Activated T-cell treated with anti-CD3 and anti-CD28 coated beads for 4 hours (primary cell): Measurements from ENCODE around the gene TAF3.
A peak's percentile ranks its signal among the peaks of the same experiment; 100 is the strongest.
"Not testable (repeated sequence)": the region's sequence is repeated elsewhere in the genome, so short reads cannot be mapped to it uniquely, and the experiment has no call there.

Experiments used
- DNase-seq: peaks from one replicate; pipeline ENCODE4 v3.0.0-alpha.2; 2020

Gene TAF3, protein sequence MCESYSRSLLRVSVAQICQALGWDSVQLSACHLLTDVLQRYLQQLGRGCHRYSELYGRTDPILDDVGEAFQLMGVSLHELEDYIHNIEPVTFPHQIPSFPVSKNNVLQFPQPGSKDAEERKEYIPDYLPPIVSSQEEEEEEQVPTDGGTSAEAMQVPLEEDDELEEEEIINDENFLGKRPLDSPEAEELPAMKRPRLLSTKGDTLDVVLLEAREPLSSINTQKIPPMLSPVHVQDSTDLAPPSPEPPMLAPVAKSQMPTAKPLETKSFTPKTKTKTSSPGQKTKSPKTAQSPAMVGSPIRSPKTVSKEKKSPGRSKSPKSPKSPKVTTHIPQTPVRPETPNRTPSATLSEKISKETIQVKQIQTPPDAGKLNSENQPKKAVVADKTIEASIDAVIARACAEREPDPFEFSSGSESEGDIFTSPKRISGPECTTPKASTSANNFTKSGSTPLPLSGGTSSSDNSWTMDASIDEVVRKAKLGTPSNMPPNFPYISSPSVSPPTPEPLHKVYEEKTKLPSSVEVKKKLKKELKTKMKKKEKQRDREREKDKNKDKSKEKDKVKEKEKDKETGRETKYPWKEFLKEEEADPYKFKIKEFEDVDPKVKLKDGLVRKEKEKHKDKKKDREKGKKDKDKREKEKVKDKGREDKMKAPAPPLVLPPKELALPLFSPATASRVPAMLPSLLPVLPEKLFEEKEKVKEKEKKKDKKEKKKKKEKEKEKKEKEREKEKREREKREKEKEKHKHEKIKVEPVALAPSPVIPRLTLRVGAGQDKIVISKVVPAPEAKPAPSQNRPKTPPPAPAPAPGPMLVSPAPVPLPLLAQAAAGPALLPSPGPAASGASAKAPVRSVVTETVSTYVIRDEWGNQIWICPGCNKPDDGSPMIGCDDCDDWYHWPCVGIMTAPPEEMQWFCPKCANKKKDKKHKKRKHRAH

DNA sequence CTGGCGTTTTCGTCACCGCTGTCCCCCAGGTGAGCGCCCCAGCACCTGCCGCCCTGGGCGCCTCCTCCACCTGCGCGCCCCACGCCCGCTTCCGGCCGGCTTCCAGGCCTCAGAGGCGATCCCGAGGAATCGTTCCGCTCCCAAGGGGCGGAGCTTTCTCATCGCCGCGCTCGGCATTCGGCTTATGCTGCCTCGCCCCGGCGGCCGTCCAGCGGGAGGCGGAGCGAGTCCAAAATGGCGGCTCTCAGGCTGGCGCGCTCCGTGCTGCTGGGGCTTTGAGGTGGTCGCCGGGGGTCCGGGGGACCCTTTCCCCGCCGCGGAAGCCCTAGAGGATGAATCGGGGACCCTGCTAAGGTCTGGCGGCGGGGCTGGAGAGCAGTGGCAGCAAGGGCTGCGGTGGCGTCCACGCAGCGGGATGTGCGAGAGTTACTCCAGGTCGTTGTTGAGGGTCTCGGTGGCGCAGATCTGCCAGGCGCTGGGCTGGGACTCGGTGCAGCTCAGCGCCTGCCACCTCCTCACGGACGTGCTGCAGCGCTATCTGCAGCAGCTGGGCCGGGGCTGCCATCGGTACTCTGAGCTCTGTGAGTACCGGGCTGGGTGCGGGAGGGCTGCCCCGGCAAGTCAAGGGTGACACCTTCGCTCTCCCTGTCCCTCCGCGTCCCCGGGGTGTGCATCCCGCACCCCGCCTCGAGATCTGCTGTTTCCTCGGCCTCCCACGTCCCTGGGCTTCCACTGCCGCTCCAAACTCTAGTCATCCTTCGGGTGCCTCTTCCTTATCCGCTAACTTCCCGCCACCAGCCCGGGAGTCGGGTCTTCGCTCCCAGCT, at the start of gene TAF3:
Gene TAF3 (plus strand): TSS at position 211 of the 826 bp plus-strand sequence. CDS start 205 bp downstream, at position 416.
- peak; percentile 89 for DNase-seq

- no peak for DNase-seq
Measured at GRCh38 chr10:7773845-7774801, 44.2 kb upstream of the TAF3 start.

GRCh38 chr10:7776777-7777176, 41.5 kb upstream of the TAF3 start:
- DNase-seq: no peak

- DNase-seq: not testable (repeated sequence)
Measured at GRCh38 chr10:7782194-7782593, 36.1 kb upstream of the TAF3 start.

- DNase-seq: no peak
Measured at GRCh38 chr10:7786430-7786829, 31.9 kb upstream of the TAF3 start.

DNA sequence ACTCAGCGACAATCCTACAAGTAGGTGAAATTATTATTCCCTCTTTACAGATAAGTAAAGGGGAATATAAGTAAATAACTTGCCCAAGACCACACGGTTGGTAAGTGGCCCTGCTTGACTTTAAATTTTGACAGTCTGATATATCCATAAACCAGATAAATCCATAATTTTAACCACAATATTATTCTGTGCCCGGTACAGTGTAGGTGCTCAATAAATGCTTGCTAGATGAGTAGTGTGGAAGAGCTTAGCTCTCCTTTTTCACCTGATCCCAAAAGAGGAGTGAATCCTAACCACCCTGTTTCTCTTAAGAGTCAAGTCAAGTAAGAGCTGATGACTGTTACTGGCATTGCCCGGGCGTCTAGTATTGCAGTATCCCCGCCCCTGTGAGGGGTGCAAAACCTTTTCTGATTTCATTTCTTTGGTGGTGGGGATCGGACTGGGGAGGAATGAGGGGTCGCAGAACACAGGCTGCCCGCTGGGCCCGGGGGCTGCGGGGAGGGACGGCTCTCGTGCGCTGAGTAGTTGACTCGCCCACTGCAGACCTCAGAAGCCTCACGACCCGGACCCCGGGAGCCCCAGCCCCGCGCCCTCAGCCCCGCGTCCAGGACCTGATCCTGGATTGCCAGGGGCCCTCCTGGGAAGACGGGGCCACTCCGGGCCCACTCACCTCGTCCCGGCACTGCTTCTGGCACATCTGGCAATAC, 31.0 kb upstream of the TAF3 start:
- peak; percentile 5 for DNase-seq

DNA sequence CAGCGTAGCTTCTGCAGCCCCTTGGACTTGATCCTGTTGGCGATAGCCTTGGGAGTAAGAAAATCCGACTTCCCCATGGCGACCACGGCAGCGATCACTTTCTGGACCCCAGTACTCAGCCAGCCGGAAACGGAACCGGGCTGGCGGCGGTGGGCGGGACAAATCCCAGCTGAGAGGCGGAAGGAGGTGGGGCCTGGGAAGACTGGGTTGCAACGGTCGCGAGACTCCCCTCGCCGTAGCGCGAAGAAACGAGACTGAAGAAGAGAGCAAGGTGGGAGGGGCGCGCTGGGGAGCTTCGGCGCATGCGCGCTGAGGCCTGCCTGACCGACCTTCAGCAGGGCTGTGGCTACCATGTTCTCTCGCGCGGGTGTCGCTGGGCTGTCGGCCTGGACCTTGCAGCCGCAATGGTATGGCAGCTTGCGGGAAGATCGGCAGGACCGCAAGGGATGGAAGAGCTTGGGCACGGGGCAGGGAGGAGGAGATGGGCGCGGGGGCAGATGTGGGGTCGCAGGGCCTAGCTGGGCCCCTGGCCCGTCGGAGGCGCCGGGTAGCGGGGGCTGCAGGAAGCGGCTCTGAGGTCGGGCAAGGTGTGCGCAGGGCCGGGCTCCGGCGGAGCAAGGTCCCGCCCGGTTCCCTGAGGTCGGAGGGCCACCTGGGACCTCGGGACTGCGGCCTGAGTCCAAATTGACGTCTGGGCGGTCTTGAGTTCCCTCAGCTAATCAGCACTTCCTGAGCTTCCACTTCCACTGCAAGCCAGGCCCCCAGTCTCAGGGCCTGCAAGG, 30.3 kb upstream of the TAF3 start, which contains the start of the genes ATP5F1C and KIN:
Gene ATP5F1C (plus strand): TSS at position 321 of the 782 bp plus-strand sequence. CDS start 31 bp downstream, at position 352.
Gene KIN (minus strand): TSS at position 137 of the 782 bp plus-strand sequence. CDS start 60 bp downstream, at position 77.
- peak; percentile 95 for DNase-seq

DNA sequence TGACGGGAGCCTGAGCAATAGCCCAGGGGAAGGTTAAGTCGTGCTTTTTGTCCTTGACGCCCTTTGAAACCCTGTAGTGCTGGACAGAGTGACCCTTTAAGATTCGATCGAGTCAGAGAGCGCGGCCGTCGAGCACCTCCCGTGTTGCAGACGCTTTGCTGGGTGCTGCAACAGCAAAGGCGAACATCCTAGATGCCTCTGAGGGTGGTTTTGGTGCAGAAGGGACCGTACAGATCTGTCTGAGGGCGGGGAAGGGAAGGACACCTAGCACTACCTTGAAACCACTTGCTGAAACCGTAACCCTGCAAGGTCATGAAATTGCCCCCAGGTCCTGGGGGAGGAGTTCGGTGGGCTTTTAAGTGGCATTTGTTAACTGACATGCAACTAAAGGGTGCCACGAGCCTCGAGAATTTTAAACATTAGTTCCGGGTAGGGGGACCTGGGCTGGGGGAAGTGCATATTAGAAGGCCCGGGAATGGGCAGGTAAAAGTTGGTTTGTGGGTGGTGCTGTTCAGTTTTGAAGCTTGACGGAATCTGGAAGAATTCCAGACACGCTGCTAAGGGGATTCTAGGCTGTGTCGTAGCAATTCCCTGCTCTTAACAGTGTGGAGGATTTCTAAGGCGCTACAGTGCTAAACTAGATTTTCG, 29.5 kb upstream of the TAF3 start:
- no peak for DNase-seq

GRCh38 chr10:7789390-7789789, 28.9 kb upstream of the TAF3 start:
- DNase-seq: no peak

DNA sequence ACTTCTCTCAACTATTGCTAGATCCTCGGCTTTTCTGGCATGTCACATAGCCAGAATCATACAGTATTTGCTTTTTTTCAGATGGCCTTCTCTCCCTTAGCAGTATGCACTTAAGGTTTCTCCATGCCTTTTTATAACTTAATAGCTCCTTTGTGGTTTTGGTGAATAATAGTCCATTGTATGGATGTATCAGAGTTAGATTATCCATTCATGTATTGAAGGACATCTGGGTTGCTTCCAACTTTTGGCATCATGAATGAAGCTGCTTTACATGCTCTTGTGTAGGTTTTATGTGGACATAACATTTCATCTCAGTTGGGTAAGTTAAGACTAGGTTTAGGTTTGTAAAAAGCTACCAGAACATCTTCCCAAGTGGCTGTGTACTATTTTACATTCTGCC, 25.8 kb upstream of the TAF3 start:
- no peak for DNase-seq

DNA sequence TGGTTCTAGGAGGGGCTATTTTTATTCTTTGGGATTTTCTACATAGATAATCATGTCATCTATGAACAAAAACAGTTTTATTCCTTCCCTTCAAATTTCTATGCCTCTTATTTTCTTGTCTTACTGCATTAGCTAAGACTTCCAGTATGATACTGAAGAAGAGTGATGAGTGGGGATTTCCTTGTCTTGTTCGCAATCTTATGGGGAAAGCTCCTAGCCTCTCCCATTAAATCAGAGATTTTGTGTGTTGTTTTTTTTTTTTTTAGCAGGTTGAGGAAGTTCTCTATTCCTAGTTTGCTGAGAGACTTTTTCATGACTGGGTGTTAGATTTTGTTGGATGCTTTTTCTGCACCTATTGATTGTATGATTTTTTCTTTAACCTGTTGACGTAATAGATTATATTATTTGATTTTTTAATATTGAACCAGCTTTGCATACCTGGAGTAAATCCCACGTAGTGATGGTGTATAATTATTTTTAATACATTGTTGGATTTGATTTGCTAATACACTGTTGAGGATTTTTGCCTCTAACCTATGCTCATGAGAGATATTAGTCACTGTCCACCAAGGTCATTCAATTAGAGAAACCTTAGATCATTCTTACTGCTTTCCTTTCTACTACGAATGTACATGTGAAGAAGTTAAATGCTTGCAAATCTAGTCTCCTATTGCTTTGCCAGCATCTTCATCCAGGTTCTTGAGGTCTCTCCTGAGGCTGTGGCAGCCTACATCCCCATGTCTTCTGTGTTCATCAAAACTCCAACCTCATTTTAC, 23.9 kb upstream of the TAF3 start:
- no peak for DNase-seq

- no peak for DNase-seq
Measured at GRCh38 chr10:7795605-7796004, 22.7 kb upstream of the TAF3 start.

DNA sequence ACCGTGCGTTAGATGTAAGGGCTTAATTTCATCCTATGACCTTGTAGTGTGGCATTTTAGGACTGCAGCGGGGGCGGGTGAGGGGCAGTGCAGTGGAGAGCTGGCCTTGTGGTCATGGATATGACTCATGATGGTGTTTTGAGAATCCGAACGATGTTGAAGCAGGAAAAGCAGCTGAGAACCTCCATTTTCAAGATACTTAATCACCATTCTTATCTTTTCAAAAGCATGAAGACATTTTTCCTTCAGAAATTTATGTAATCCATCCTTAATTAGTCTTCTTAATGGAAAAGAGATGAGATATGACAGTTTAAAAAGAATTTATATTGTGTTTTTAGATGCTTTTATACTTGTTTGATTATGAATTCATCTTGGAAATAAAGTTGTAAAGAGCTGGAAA, 20.7 kb upstream of the TAF3 start:
- DNase-seq: no peak

DNA sequence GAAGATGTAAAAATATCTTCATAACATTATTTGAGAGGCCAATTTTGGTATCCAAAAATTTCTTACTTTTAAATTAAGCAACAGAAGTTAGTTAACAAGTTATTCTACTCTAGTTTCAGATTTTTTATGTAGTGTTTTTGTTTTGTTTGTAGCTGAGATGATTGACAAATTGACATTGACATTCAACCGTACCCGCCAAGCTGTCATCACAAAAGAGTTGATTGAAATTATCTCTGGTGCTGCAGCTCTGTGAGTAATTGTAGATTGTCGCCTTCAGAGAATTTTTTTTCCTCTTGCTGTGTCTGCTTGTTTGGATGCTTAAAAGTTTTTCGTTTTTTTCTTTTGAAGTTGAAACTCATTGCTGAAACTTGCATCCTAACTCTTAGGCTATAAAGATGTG, 15.7 kb upstream of the TAF3 start:
- no peak for DNase-seq

- DNase-seq: no peak
Measured at GRCh38 chr10:7804216-7804615, 14.1 kb upstream of the TAF3 start.

DNA sequence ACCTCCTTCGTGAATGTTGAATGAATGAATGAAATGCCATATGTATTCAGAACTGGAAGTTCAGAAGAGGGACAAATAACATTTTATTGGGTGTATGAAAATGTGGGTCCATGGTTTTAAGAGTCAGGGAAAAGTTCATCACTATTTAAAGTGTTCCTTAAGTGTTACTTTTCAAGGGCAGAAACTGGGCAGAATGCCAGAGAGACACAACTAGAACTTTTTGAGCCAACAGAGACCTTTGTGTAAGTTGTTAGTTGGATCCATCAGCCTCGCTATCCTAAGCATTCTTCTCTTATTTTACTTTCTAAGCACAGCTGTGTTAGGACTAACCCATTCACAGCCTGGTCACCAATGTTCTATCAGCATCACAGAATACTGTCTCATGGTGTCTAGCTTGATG, 13.6 kb upstream of the TAF3 start:
- DNase-seq: no peak

GRCh38 chr10:7808686-7809267, 9.5 kb upstream of the TAF3 start:
- DNase-seq: no peak

GRCh38 chr10:7810443-7810842, 7.9 kb upstream of the TAF3 start:
- DNase-seq: no peak
